Cardiac ventricle fibroblast (primary cell): ENCODE data around the gene NKX2-2. TPM values are rescaled to one million over a fixed set of nuclear protein-coding genes. Genes with fewer than 3 reads are reported as not detected.

Experiments used
- total RNA-seq: library from RNA; depleted of rRNA; stranded (reverse); fragments of >200 nt; gene quantifications from 2 replicates; pipeline ENCODE4 v1.2.3, GENCODE V29; 2015

NKX2-2 gene
- total RNA-seq = not detected in 2 replicates

GRCh38 chr20:21513881-21514540 is at the start of gene NKX2-2:
TSS of gene NKX2-2 (minus strand) at chr20:21514064. CDS start at chr20:21513669, 395 bp downstream.

Other genes with a start within 250 kb of the NKX2-2 start
- 48.2 and 53.2 TPM in 2 replicates for gene XRN2, start 210.7 kb downstream of the NKX2-2 start, total RNA-seq
- gene NKX2-4, start 116.5 kb downstream of the NKX2-2 start, total RNA-seq = not detected in 2 replicates
- not detected in 2 replicates for gene PAX1, start 191.6 kb upstream of the NKX2-2 start, total RNA-seq